Measurements from ENCODE around the gene ADAM22. TPM values are rescaled to one million over a fixed set of nuclear protein-coding genes. Genes with fewer than 3 reads are reported as not detected.

The ADAM22 gene
- total and polyA plus RNA-seq, 10 of the 15 experiments (the other 5 are each of a cell fraction or from before 2014, with no cell fraction given), result 1.4 to 24.5 (median 7.6) TPM

- TF ChIP-seq ZBTB40 (IDR thresholded peaks at IDR 0.05; ENCODE audit: borderline replicate concordance), result peak; percentile 29; the same call in 1 of the 2 replicates
- TF ChIP-seq RAD51 (IDR thresholded peaks at IDR 0.05), result peak; percentile 50; the same call in 1 of the 2 replicates
- peak in 1 of 2 experiments; percentile 34; a peak in 1 of 4 replicates for TF ChIP-seq IKZF2 (IDR thresholded peaks at IDR 0.05)
- TF ChIP-seq ZSCAN29 (IDR thresholded peaks at IDR 0.05), result 0 out of 2 replicates have a peak, but pooled peaks have one; percentile 43
- TF ChIP-seq KDM1A (IDR thresholded peaks at IDR 0.05; ENCODE audit: borderline replicate concordance), result no peak
- peak; percentile 28 for TF ChIP-seq SKIL (IDR thresholded peaks at IDR 0.05; ENCODE audit: low read depth, poor library complexity, severe bottlenecking)
These were observed 472 bp upstream of the ADAM22 start (continued) for GRCh38 chr7:87933605-87933952.

All from GM12878 (cell line).